Measurements from ENCODE around the gene EFCAB11.

Gene EFCAB11

GRCh38 chr14:89813617-89814031 lies 140.9 kb downstream of the EFCAB11 start:
- H3K4me3 ChIP-seq (ENCODE audit: low read length), result no peak overlapping the region
- no peaks in the 10 kb centered on the region for H3K9me2 ChIP-seq (replicated peaks; ENCODE audit: insufficient read depth, low read length)
- DNase-seq, result no peak
- no peaks in the 10 kb centered on the region for H3K9me3 ChIP-seq (replicated peaks; ENCODE audit: insufficient read depth, low read length)
- H3K4me1 ChIP-seq (ENCODE audit: low read length), result no peaks in the 10 kb centered on the region
- TF ChIP-seq CTCF (IDR thresholded peaks at IDR 0.05; ENCODE audit: low read length) (no peak), EZH2 (optimal IDR thresholded peaks at IDR 0.05; ENCODE audit: low read depth, low read length) (no peak), EZH2phosphoT487 (IDR thresholded peaks at IDR 0.05; ENCODE audit: low read length) (no peak)
- no peak overlapping the region for H3K4me2 ChIP-seq (ENCODE audit: low read depth, low read length)
- H3K27me3 ChIP-seq (replicated peaks; ENCODE audit: insufficient read depth, low read length), result no peaks in the 10 kb centered on the region
- H3F3A ChIP-seq (ENCODE audit: insufficient read depth, low read length), result no peaks in the 10 kb centered on the region
- H3K9ac ChIP-seq (ENCODE audit: low read length), result no peak overlapping the region
- no peak overlapping the region for H3K27ac ChIP-seq (ENCODE audit: low read length)
- H4K20me1 ChIP-seq (ENCODE audit: insufficient read depth, low read length), result no peaks in the 10 kb centered on the region
- no peaks in the 10 kb centered on the region for H3K79me2 ChIP-seq (ENCODE audit: low read length)
- H2AFZ ChIP-seq (ENCODE audit: low read length), result no peak overlapping the region
- no peaks in the 10 kb centered on the region for H3K36me3 ChIP-seq (replicated peaks; ENCODE audit: insufficient read depth, low read length)

GRCh38 chr14:89811954-89812575 lies 142.5 kb downstream of the EFCAB11 start:
- Histone ChIP-seq H3K27me3 (replicated peaks; ENCODE audit: insufficient read depth, low read length) (no peaks in the 10 kb centered on the region), H3K9ac (ENCODE audit: low read length) (no peak overlapping the region), H3K27ac (ENCODE audit: low read length) (no peak overlapping the region), H3K4me3 (ENCODE audit: low read length) (no peak overlapping the region), H3F3A (ENCODE audit: insufficient read depth, low read length) (no peaks in the 10 kb centered on the region), H4K20me1 (ENCODE audit: insufficient read depth, low read length) (no peaks in the 10 kb centered on the region), H3K9me3 (replicated peaks; ENCODE audit: insufficient read depth, low read length) (no peaks in the 10 kb centered on the region), H3K79me2 (ENCODE audit: low read length) (no peaks in the 10 kb centered on the region), H3K9me2 (replicated peaks; ENCODE audit: insufficient read depth, low read length) (no peaks in the 10 kb centered on the region), H3K36me3 (replicated peaks; ENCODE audit: insufficient read depth, low read length) (no peaks in the 10 kb centered on the region), H3K4me1 (ENCODE audit: low read length) (no peaks in the 10 kb centered on the region), H3K4me2 (ENCODE audit: low read depth, low read length) (no peak overlapping the region), H2AFZ (ENCODE audit: low read length) (no peak overlapping the region)
- TF ChIP-seq CTCF (IDR thresholded peaks at IDR 0.05; ENCODE audit: low read length) (no peak), EZH2phosphoT487 (IDR thresholded peaks at IDR 0.05; ENCODE audit: low read length) (no peak), EZH2 (optimal IDR thresholded peaks at IDR 0.05; ENCODE audit: low read depth, low read length) (no peak)
- no peak for DNase-seq

GRCh38 chr14:89810101-89810500 lies 144.4 kb downstream of the EFCAB11 start:
- TF ChIP-seq EZH2phosphoT487 (IDR thresholded peaks at IDR 0.05; ENCODE audit: low read length) (no peak), CTCF (IDR thresholded peaks at IDR 0.05; ENCODE audit: low read length) (no peak), EZH2 (optimal IDR thresholded peaks at IDR 0.05; ENCODE audit: low read depth, low read length) (no peak)
- Histone ChIP-seq H3K36me3 (replicated peaks; ENCODE audit: insufficient read depth, low read length) (no peaks in the 10 kb centered on the region), H3K27me3 (replicated peaks; ENCODE audit: insufficient read depth, low read length) (no peaks in the 10 kb centered on the region)

More at GRCh38 chr14:89810101-89810500, 144.4 kb downstream of the EFCAB11 start:
- H3K9ac ChIP-seq (ENCODE audit: low read length), result no peak overlapping the region
- no peak overlapping the region for H3K27ac ChIP-seq (ENCODE audit: low read length)
- no peaks in the 10 kb centered on the region for H3K4me1 ChIP-seq (ENCODE audit: low read length)
- H2AFZ ChIP-seq (ENCODE audit: low read length), result no peak overlapping the region
- no peak for DNase-seq
- H3F3A ChIP-seq (ENCODE audit: insufficient read depth, low read length), result no peaks in the 10 kb centered on the region
- no peaks in the 10 kb centered on the region for H3K9me3 ChIP-seq (replicated peaks; ENCODE audit: insufficient read depth, low read length)
- H3K4me3 ChIP-seq (ENCODE audit: low read length), result no peak overlapping the region
- no peaks in the 10 kb centered on the region for H3K9me2 ChIP-seq (replicated peaks; ENCODE audit: insufficient read depth, low read length)
- H4K20me1 ChIP-seq (ENCODE audit: insufficient read depth, low read length), result no peaks in the 10 kb centered on the region
- no peaks in the 10 kb centered on the region for H3K79me2 ChIP-seq (ENCODE audit: low read length)
- no peak overlapping the region for H3K4me2 ChIP-seq (ENCODE audit: low read depth, low read length)

Data from MM.1S (cell line).